GDM1 (cell line): Measurements from ENCODE around the gene KCNQ1.
A peak's percentile ranks its signal among the peaks of the same experiment; 100 is the strongest.

Source experiments
- DNase-seq: peaks from one replicate; lab custom pipeline; 2025; lab: John Stamatoyannopoulos, UW

Gene KCNQ1

GRCh38 chr11:2533587-2534133 is 88.9 kb downstream of the KCNQ1 start:
- peak; percentile 65 for DNase-seq

GRCh38 chr11:2534134-2534956 is 89.5 kb downstream of the KCNQ1 start:
- no peak for DNase-seq

GRCh38 chr11:2534957-2535672 is 90.3 kb downstream of the KCNQ1 start:
- DNase-seq, result no peak

- no peak for DNase-seq
These were observed 91.0 kb downstream of the KCNQ1 start for GRCh38 chr11:2535673-2536439.

- DNase-seq, result no peak
These were observed 91.7 kb downstream of the KCNQ1 start for GRCh38 chr11:2536440-2536989.

GRCh38 chr11:2537010-2537705 is 92.3 kb downstream of the KCNQ1 start:
- no peak for DNase-seq

GRCh38 chr11:2537896-2538724 is 93.3 kb downstream of the KCNQ1 start:
- no peak for DNase-seq

GRCh38 chr11:2538951-2539350 is 94.1 kb downstream of the KCNQ1 start:
- DNase-seq, result no peak

GRCh38 chr11:2539371-2540222 is 94.8 kb downstream of the KCNQ1 start:
- DNase-seq, result no peak

GRCh38 chr11:2540223-2540991 is 95.6 kb downstream of the KCNQ1 start:
- no peak for DNase-seq

- no peak for DNase-seq
These were observed 96.3 kb downstream of the KCNQ1 start for GRCh38 chr11:2540992-2541680.

GRCh38 chr11:2541881-2542361 is 97.1 kb downstream of the KCNQ1 start:
- DNase-seq, result no peak

- no peak for DNase-seq
These were observed 97.6 kb downstream of the KCNQ1 start for GRCh38 chr11:2542406-2542805.

- no peak for DNase-seq
These were observed 103.0 kb downstream of the KCNQ1 start for GRCh38 chr11:2547806-2548205.

GRCh38 chr11:2548596-2548995 is 103.8 kb downstream of the KCNQ1 start:
- no peak for DNase-seq

- DNase-seq, result no peak
These were observed 104.3 kb downstream of the KCNQ1 start for GRCh38 chr11:2549080-2549479.

GRCh38 chr11:2549491-2549875 is 104.7 kb downstream of the KCNQ1 start:
- no peak for DNase-seq
